Heart left ventricle (tissue), 16 donors: Measurements from ENCODE around the gene PFKFB4. TPM values are rescaled to one million over a fixed set of nuclear protein-coding genes. Genes with fewer than 3 reads are reported as not detected.
A peak's percentile ranks its signal among the peaks of the same experiment; 100 is the strongest.

Experiments used
- ATAC-seq, 4 donors: fragments of 200-7000 bp; cut with Tn5 transposase; one replicate each; pipeline ENCODE4 v1.9.1; 2020 to 2022; ENCODE audit warnings: moderate library complexity in 4 of 4, mild to moderate bottlenecking in 3 of 4, moderate number of reproducible peaks in 1 of 4
- DNase-seq, 5 donors: peaks; one replicate each; pipeline ENCODE4 v3.0.0-alpha.2; 2020
- H3K27ac ChIP-seq, 12 donors: fragments of 200-600 bp; sonication (generic) in 4 of 12; one replicate each; pipeline versions ENCODE4 v1.5.0 to v1.8.0; 2016 to 2022; ENCODE audit warnings: mild to moderate bottlenecking in 2 of 12
- H3K27me3 ChIP-seq, 9 donors: fragments of 200-600 bp; sonication (generic) in 2 of 9; one replicate each; pipeline versions ENCODE4 v1.5.1 to v1.8.0; 2016 to 2022; ENCODE audit warnings: mild to moderate bottlenecking in 3 of 9
- H3K36me3 ChIP-seq, 9 donors: fragments of 200-600 bp; sonication (generic) in 2 of 9; one replicate each; pipeline versions ENCODE4 v1.5.0 to v1.8.0; 2018 to 2022; ENCODE audit warnings: mild to moderate bottlenecking in 2 of 9
- H3K4me1 ChIP-seq, 12 donors: fragments of 200-600 bp; sonication (generic) in 4 of 12; one replicate each; pipeline versions ENCODE4 v1.5.0 to v1.8.0; 2016 to 2022; ENCODE audit warnings: mild to moderate bottlenecking in 3 of 12
- H3K4me3 ChIP-seq, 12 donors: fragments of 200-600 bp; sonication (generic) in 4 of 12; one replicate each; pipeline versions ENCODE4 v1.5.0 to v1.8.0; 2017 to 2022; ENCODE audit warnings: mild to moderate bottlenecking in 9 of 12, moderate library complexity in 4 of 12
- H3K9me3 ChIP-seq, 12 donors: fragments of 200-600 bp; sonication (generic) in 4 of 12; one replicate each; pipeline versions ENCODE4 v1.5.0 to v1.8.0; 2016 to 2022; ENCODE audit warnings: mild to moderate bottlenecking in 1 of 12
- CTCF ChIP-seq, 12 donors: fragments of 200-600 bp; sonication (generic) in 4 of 12; IDR thresholded peaks; one replicate each; pipeline versions ENCODE4 v1.5.0 to v1.8.0; 2018 to 2022; ENCODE audit warnings: antibody characterized with exemption in 12 of 12, mild to moderate bottlenecking in 5 of 12
- POLR2A ChIP-seq, 2 donors: fragments of 450-650 bp; IDR thresholded peaks; one replicate each; pipeline ENCODE4 v1.6.1; 2017; ENCODE audit warnings: antibody characterized with exemption in 2 of 2, mild to moderate bottlenecking in 2 of 2, moderate library complexity in 2 of 2
- WGBS, 4 donors: extraction: QIAGEN DNeasy Blood & Tissue Kit in 2 of 4; methylation state at CpG; one replicate each; pipeline versions ENCODE4 v1.1.5 to v1.1.7; 2013 to 2018; 5-methylcytosine and 5-hydroxymethylcytosine counted together
- intact Hi-C, 10 donors: fragments of 100-400 bp; cut with DNase I; formaldehyde crosslinking; loops; one replicate each; pipeline versions ENCODE4 v1.11.1 to v1.14.2; 2022
- polyA plus RNA-seq, 2 donors: library from polyadenylated mRNA; stranded (reverse); fragments of 200-250 nt; gene quantifications; one replicate each; pipeline ENCODE4 v1.2.3, GENCODE V29; 2013
- total RNA-seq, 9 donors: library from RNA; depleted of rRNA in 2 of 9; stranded (reverse); fragments of >200 nt in 2 of 9; fragmentation: NEBNext Ultra II Directional in 3 of 9; extraction: Animal tissue kit (Norgen Biotek cat#: 25700) in 3 of 9; gene quantifications; one replicate each; pipeline versions ENCODE4 v1.1.0 to v1.2.4, GENCODE V29; 2016 to 2023
- donor health status: ischemic (EF 13 %, LVEDD 7.1; RV severe dilation, severe dysfunction).
- donor health status: healthy with polysubstance abuse.
- donor health status: DM: no; HTN: yes; CAD: no.
- donor health status: DM: no; HTN: no; CAD: no.
- donor health status: ischemic (EF 25% LVEDD 6.9; RV normal size, moderate dysfunction).
- donor health status: ischemic (EF 25% LVEDD 5.7; RV mildly dilated, moderate dysfunction).
- donor health status: healthy.
- donor health status: DM: yes; HTN: yes; CAD: no.
- donor health status: ischemic (EF 35%, LVEDD 5.7; RV mildly dilated, moderate dysfunction).
- donor health status: nonischemic (EF 11% LVEDD 7.7; RV severe dilation, severe dysfunction).
- donor health status: DM: yes; HTN: yes; CAD: no.
- donor health status: PGD.
- donor health status: ischemic (EF 29% LVEDD 5.4; RV normal size, mild dysfunction).
- donor health status: nonischemic (EF 23%, LVEDD 6.1; RV moderate dilation, normal function).

The PFKFB4 gene
- total and polyA plus RNA-seq, 11 donors = 0.44 to 9.1 (median 1.2) TPM

- Histone ChIP-seq H3K9me3 (no peaks in the 10 kb centered on the region), H3K4me1 (peaks cover 8 to 93% (median 65%) of the 10 kb centered on the region in 12 donors), H3K4me3 (peak overlapping the region in 2 of 12 donors; percentile 3 to 5), H3K27me3 (peaks cover 0 to 5% (median 0%) of the 10 kb centered on the region in 9 donors), H3K27ac (peak overlapping the region; percentile 79 to 98 (median 92)), H3K36me3 (peaks cover 0 to 74% (median 60%) of the 10 kb centered on the region in 9 donors)
- DNase-seq (peak in 1 of 5 donors; percentile 38), ATAC-seq (no peak)
- WGBS, 4 donors = 77 to 88% (median 84%) methylated on average over 11 to 12 of the region's 12 CpGs
- TF ChIP-seq POLR2A (IDR thresholded peaks at IDR 0.05) = no peak
- no peak for TF ChIP-seq CTCF (IDR thresholded peaks at IDR 0.05)
- intact Hi-C loops = loop anchor here in 4 of 10 donors (5.0 kb wide), 1 partner anchor 37 kb away; the partner anchor contains the start of gene UCN2 (in 4 of the 4)
Measured at GRCh38 chr3:48599509-48600285, 43.1 kb upstream of the PFKFB4 start.

- ATAC-seq (peak in 1 of 4 donors; percentile 1), DNase-seq (peak in 1 of 5 donors; percentile 37)
- Histone ChIP-seq H3K27ac (peak overlapping the region; percentile 79 to 98 (median 92)), H3K36me3 (peaks cover 0 to 68% (median 53%) of the 10 kb centered on the region in 9 donors), H3K4me1 (peaks cover 8 to 90% (median 66%) of the 10 kb centered on the region in 12 donors), H3K27me3 (peaks cover 0 to 11% (median 0%) of the 10 kb centered on the region in 9 donors), H3K4me3 (peak overlapping the region in 2 of 12 donors; percentile 3 to 5), H3K9me3 (no peaks in the 10 kb centered on the region)
- TF ChIP-seq CTCF (IDR thresholded peaks at IDR 0.05) = no peak
- no peak for TF ChIP-seq POLR2A (IDR thresholded peaks at IDR 0.05)
- 51 to 63% (median 57%) methylated on average over 11 of the region's 11 CpGs for whole genome bisulfite sequencing, 4 donors
- intact Hi-C loops = loop anchor here in 2 of 10 donors (5.0 kb wide), 1 partner anchor 37 kb away; the partner anchor contains the start of gene UCN2 (in 2 of the 2)
Measured at GRCh38 chr3:48599077-48599501, 42.5 kb upstream of the PFKFB4 start.

GRCh38 chr3:48598323-48599076 is 41.9 kb upstream of the PFKFB4 start:
- TF ChIP-seq CTCF (IDR thresholded peaks at IDR 0.05) (no peak), POLR2A (IDR thresholded peaks at IDR 0.05) (no peak)
- H3K36me3 ChIP-seq = peaks cover 0 to 62% (median 48%) of the 10 kb centered on the region in 9 donors
- peaks cover 8 to 86% (median 66%) of the 10 kb centered on the region in 12 donors for H3K4me1 ChIP-seq
- DNase-seq (peak; percentile 72 to 90 (median 81)), ATAC-seq (peak; percentile 73 to 89 (median 81))
- H3K4me3 ChIP-seq = peak overlapping the region in 1 of 12 donors; percentile 5
- intact Hi-C loops = loop anchor here in 2 of 10 donors (5.0 kb wide), 1 partner anchor 36 kb away; the partner anchor contains the start of gene UCN2 (in 2 of the 2)
- H3K27ac ChIP-seq = peak overlapping the region; percentile 79 to 98 (median 92)
- no peaks in the 10 kb centered on the region for H3K9me3 ChIP-seq
- H3K27me3 ChIP-seq = peaks cover 0 to 17% (median 0%) of the 10 kb centered on the region in 9 donors
- 14 to 30% (median 28%) methylated on average over 1 to 5 of the region's 5 CpGs for WGBS, 4 donors
